ENCODE results near the gene FXN.

DNA sequence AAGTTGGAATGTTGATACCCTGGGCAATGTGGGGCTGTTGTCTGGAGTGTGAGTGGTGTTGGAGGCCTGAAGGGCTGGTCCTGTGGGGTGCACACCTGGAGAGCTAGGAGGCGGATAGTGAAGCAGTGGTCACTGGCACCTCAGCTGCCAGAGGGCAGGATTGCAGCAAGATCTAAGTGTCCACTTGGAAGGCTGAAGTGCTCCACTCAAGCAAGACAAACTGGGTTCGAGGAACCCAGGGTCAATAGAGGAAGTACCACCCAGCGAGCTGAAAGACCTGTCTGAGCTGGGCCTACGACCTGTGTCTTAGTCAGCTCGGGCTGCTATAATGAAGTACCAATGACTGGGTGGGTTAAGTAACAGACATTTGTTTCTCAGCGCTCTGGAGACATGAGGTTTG lies 98.9 kb downstream of the FXN start:
- TF ChIP-seq, protein P1, sequence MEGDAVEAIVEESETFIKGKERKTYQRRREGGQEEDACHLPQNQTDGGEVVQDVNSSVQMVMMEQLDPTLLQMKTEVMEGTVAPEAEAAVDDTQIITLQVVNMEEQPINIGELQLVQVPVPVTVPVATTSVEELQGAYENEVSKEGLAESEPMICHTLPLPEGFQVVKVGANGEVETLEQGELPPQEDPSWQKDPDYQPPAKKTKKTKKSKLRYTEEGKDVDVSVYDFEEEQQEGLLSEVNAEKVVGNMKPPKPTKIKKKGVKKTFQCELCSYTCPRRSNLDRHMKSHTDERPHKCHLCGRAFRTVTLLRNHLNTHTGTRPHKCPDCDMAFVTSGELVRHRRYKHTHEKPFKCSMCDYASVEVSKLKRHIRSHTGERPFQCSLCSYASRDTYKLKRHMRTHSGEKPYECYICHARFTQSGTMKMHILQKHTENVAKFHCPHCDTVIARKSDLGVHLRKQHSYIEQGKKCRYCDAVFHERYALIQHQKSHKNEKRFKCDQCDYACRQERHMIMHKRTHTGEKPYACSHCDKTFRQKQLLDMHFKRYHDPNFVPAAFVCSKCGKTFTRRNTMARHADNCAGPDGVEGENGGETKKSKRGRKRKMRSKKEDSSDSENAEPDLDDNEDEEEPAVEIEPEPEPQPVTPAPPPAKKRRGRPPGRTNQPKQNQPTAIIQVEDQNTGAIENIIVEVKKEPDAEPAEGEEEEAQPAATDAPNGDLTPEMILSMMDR (IDR thresholded peaks at IDR 0.05; ENCODE audit: insufficient read depth, low read depth, low read length): no peak
- TF ChIP-seq EZH2 (IDR thresholded peaks at IDR 0.05; ENCODE audit: insufficient read depth, low read length): no peak
